Effector memory CD4-positive, alpha-beta T cell (primary cell): ENCODE data around the gene DDIAS.

ENCODE experiments used
- DNase-seq, 3 donors: peaks; one replicate each; pipeline ENCODE4 v3.0.0-alpha.2; 2020
- H3K27ac ChIP-seq: 2 replicates; pipeline ENCODE4 v1.7.0; 2013; ENCODE audit warnings: mild to moderate bottlenecking, low read length, moderate library complexity; ENCODE audit not compliant: insufficient read depth, poor library complexity, severe bottlenecking
- H3K27me3 ChIP-seq: replicated peaks from 2 replicates; pipeline ENCODE4 v1.7.0; 2013; ENCODE audit warnings: mild to moderate bottlenecking, low read length; ENCODE audit not compliant: insufficient read depth, control insufficient read depth, poor library complexity, severe bottlenecking
- H3K36me3 ChIP-seq: 2 replicates; pipeline ENCODE4 v1.7.0; 2013; ENCODE audit warnings: mild to moderate bottlenecking, low read length, moderate library complexity; ENCODE audit not compliant: control insufficient read depth, insufficient read depth
- H3K4me1 ChIP-seq: 2 replicates; pipeline ENCODE4 v1.7.0; 2013; ENCODE audit warnings: low read length, mild to moderate bottlenecking; ENCODE audit not compliant: control insufficient read depth, insufficient read depth, poor library complexity, severe bottlenecking
- H3K4me3 ChIP-seq: 2 replicates; pipeline ENCODE4 v1.7.0; 2013; ENCODE audit warnings: low read length, low read depth, mild to moderate bottlenecking; ENCODE audit not compliant: insufficient read depth, poor library complexity, severe bottlenecking
- H3K9me3 ChIP-seq: 2 replicates; pipeline ENCODE4 v1.7.0; 2013; ENCODE audit warnings: mild to moderate bottlenecking, low read length, moderate library complexity; ENCODE audit not compliant: control insufficient read depth

Gene DDIAS

DNA sequence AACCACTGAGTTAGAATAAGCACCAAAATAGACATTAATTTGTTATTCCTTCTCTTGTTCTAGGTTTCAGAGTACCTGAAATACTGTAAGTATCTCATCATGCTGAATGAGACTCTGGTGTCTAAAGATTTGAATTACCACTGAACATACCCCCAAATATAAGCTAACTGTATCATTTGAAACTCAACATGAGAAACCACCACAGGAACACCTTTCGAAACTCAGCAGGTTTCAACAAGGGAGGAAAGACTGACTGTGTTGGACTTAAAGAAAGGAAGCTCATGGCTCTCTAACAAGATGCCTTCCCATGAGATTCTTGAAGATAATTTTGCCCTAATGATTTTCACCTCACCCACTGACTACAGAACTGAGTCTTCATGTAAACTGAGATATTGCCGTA is 38.3 kb upstream of the DDIAS start:
- no peak overlapping the region for H3K27ac ChIP-seq
- no peak overlapping the region for H3K4me3 ChIP-seq
- H3K4me1 ChIP-seq: no peaks in the 10 kb centered on the region
- H3K36me3 ChIP-seq: no peaks in the 10 kb centered on the region
- no peaks in the 10 kb centered on the region for H3K9me3 ChIP-seq
- H3K27me3 ChIP-seq: no peaks in the 10 kb centered on the region
- no peak for DNase-seq

DNA sequence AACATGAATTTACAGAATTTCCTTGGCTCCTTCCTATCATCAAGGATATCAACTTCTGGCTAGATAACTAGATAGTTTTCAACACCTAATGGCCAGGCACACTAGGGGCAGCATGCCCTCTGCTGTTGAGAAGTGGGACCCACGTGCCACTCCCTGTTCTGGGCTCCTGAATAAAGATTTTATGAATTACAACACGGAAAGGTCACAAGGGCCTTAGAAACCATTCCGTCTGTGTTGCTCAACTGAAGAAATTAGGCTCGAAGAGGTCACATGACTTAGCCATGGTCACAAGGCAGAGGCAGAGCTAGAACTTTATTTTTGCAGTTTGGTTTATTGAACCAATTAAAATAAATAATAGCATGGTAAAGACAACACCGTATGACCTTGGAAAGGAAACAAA is 37.3 kb upstream of the DDIAS start:
- Histone ChIP-seq H3K4me3 (no peak overlapping the region), H3K9me3 (no peaks in the 10 kb centered on the region), H3K27me3 (no peaks in the 10 kb centered on the region), H3K27ac (no peak overlapping the region), H3K4me1 (no peaks in the 10 kb centered on the region), H3K36me3 (no peaks in the 10 kb centered on the region)
- no peak for DNase-seq

DNA sequence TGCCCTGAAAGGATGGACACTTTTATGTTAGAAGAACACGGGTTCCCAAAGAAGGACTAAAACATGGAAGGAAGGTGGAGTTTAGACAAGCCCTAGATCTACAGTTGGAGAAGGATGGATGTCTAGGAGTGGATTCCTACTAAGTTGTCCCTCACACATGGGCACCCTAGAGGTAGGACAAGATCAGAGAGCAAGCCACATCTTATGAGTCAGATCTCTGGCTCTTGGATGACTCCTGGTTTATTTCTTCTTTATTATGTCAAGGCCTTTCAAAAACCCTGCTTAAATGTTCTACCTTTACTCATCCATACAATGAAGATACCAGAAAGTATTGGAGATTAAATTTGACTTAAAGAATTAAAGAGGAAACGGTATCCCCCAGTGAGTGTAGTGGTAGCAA is 35.7 kb upstream of the DDIAS start:
- no peak overlapping the region for H3K4me3 ChIP-seq
- H3K4me1 ChIP-seq: no peaks in the 10 kb centered on the region
- no peaks in the 10 kb centered on the region for H3K36me3 ChIP-seq
- no peak overlapping the region for H3K27ac ChIP-seq
- no peaks in the 10 kb centered on the region for H3K27me3 ChIP-seq
- no peaks in the 10 kb centered on the region for H3K9me3 ChIP-seq
- DNase-seq: no peak

DNA sequence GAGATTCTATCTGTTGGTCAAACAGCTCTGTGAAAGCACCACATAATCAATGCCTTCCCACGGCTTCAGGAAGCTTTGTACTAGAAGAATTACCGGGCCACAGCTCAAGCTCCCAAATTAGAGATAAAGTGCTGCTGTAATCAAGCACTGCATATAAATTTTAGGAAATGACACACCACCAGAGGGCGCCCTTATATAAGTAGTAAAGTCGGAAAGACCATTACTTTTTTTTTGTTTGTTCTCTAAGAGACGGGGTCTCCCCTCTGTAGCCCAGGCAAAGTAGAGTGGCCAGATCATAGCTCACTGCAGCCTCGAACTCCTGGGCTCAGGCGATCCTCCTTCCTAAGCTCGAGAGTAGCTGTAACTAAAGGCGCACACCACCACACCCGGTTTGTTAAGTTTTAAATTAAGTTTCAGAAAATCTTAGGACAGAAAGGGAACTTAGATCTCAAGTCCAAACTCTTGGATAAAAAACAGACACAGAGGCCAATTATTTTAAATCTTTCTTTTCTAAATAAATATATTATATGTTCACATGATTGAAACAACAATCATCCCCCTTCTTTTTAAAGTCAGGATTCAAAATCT is 33.9 kb upstream of the DDIAS start:
- H3K4me3 ChIP-seq: no peak overlapping the region
- H3K27ac ChIP-seq: no peak overlapping the region
- DNase-seq: peak; percentile 17 to 68 (median 36)
- H3K36me3 ChIP-seq: no peaks in the 10 kb centered on the region
- peaks cover under 1% of the 10 kb centered on the region for H3K4me1 ChIP-seq
- H3K9me3 ChIP-seq: no peaks in the 10 kb centered on the region
- no peaks in the 10 kb centered on the region for H3K27me3 ChIP-seq

DNA sequence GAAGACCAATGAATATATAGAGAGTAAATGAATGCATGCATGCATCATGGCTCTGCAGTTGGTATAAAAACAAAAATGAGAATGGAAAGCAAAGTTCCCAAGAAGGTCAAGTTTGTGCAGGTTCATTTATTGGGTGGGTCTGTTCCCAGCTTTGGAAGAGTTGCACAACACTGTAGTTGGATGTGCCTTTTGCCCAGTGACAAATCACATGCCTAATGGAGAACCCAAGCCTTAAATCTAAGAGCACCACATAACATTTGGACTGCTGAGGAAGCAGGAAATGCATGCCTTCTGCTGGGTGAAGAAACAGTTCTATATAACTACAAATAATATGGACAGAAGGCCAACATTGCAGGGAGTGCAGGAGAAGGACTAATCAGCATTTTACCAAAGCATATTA is 31.9 kb upstream of the DDIAS start:
- Histone ChIP-seq H3K36me3 (no peaks in the 10 kb centered on the region), H3K27me3 (no peaks in the 10 kb centered on the region), H3K9me3 (no peaks in the 10 kb centered on the region), H3K27ac (no peak overlapping the region), H3K4me1 (peaks cover 16% of the 10 kb centered on the region), H3K4me3 (no peak overlapping the region)
- no peak for DNase-seq

DNA sequence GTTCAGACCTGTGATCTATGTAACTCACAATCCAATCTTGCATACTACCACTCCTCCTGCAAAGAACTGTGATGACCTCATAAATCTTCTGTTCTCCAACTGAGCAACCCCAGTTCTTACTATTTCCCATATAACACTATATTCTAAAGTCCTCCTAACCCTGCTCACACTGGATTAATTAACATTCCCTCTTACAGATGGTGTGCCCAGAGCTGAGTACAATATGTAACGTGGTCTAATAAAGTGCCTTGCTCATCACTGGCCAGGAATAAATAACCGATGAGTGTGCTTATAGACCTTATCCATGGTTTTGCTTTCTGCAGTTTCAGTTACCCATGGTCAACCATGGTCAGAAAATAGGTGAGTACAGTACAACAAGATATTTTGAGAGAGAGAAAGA is 29.9 kb upstream of the DDIAS start:
- Histone ChIP-seq H3K27ac (no peak overlapping the region), H3K36me3 (no peaks in the 10 kb centered on the region), H3K9me3 (no peaks in the 10 kb centered on the region), H3K27me3 (no peaks in the 10 kb centered on the region), H3K4me3 (no peak overlapping the region), H3K4me1 (peaks cover 16% of the 10 kb centered on the region)
- no peak for DNase-seq

DNA sequence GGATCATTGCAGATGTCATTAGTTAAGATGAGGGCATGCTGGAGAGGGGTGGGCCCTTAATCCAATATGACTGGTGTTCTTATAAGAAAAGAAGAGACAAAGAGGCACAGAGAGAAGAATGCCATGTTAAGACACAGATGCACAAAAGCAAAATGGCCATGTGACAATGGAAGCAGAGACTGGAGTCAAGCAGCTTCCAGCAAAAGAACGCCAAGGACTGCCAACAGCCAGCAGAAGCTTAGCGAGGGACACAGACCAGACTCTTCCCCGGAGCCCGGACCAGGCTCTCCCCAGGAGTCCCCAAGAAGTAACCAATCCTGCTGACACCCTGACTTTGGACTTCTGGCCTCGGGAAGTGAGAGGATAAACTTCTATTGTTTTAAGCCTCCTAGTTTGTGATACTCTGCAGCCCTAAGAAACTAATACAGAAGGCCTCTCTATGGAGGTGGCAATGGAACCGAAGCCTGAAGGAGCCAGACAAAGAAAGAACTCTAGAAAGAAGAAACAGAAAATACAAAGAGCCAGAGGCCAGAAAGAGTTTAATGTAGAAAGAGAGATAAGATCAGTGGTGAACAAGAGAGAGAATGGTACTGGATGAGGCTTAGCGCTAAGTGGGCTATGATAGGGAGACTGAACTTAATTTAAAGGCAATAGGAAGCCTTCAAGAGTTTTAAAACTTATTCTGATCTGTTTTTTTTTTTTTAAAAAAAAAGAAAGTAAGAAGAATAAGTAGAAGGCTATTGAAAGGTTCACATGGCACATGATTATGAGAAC is 29.0 kb upstream of the DDIAS start:
- Histone ChIP-seq H3K4me1 (peaks cover 16% of the 10 kb centered on the region), H3K9me3 (no peaks in the 10 kb centered on the region), H3K27ac (no peak overlapping the region), H3K36me3 (no peaks in the 10 kb centered on the region), H3K4me3 (no peak overlapping the region), H3K27me3 (no peaks in the 10 kb centered on the region)
- DNase-seq: no peak

DNA sequence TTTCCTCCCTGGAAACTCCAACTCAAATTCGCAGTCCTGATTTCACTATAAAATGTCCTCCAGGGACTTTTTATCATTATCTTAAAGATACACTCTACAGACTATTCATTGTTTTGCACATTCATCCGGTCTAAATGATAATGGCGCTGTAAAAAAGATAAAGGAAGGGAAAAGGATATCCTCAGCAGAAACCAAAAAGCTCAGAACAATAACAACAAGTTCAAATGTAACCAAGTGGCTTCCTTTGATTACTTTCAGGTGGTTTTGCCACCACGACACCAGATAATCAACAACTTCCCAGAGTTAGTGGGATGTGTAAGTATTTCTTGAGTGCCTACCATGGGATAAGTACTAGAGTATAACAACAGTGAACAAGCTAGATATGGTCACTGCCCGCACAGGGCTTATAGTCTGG is 27.6 kb upstream of the DDIAS start:
- peak overlapping the region; percentile 7 for H3K4me3 ChIP-seq
- no peak for DNase-seq
- no peaks in the 10 kb centered on the region for H3K27me3 ChIP-seq
- H3K9me3 ChIP-seq: no peaks in the 10 kb centered on the region
- no peaks in the 10 kb centered on the region for H3K36me3 ChIP-seq
- H3K27ac ChIP-seq: no peak overlapping the region
- H3K4me1 ChIP-seq: peaks cover 16% of the 10 kb centered on the region

DNA sequence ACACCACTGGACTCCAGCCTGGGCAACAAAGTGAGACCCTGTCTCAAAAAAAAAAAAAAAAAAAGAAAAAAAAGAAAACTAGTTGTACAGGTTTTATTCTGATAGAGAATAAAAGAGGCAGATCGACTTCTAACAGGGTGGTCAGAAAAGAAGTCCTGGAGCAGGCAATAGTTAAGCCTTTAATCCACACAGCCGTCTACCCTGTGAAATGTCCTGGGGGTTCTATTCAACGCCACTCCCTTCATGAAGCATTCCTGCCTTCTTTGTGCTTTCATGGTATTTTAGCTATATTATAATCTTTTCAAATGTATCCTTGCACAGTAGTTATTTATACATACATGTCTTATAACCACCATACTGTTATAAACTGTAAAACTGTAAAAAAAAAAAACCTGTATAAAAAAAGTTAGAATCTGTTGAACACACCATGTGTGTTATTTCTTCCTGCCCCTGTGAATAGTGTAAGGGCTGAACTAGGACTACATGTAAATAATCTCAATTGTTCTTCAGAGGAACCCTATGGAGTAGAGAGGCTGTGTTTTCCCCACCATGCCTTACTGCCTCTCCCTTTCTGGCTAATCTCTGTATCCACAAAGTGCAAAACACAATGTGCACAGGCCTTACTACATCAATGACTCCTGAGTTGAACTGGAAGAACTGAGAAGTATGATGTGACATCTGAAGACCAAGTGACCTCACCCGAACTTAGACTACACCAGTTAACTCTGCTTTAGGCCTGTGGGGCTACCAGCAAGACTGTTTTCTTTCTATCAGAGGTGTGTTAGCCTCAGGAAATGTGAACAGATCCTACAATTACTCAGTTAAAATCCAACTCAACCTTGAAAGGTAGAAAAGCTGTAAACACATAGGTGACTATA is 26.7 kb upstream of the DDIAS start:
- DNase-seq: no peak
- no peaks in the 10 kb centered on the region for H3K36me3 ChIP-seq
- peaks cover 16% of the 10 kb centered on the region for H3K4me1 ChIP-seq

DNA sequence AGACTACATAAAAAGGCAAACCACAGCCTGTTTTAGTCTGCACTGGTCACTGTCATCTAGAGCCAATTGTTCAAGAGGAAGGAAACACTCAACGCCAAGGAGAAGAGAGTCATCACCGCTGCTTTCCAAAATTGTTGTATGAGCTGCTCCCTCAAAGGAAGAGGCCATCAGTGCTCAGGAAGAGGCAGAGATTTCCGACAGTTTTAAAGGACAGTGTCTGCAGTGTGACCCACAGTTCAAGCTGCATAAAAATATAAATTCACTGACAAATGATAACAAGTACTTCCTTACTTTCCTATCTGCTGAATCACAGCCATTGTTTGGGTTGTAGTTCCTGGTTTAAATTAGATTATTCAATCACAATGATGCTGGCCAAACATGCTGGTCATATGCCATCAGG is 17.7 kb upstream of the DDIAS start:
- no peaks in the 10 kb centered on the region for H3K4me1 ChIP-seq
- no peaks in the 10 kb centered on the region for H3K9me3 ChIP-seq
- no peak overlapping the region for H3K4me3 ChIP-seq
- no peaks in the 10 kb centered on the region for H3K27me3 ChIP-seq
- H3K27ac ChIP-seq: no peak overlapping the region
- DNase-seq: no peak
- H3K36me3 ChIP-seq: peaks cover 3% of the 10 kb centered on the region

More for the DNA sequence above, 26.7 kb upstream of the DDIAS start:
- H3K27ac ChIP-seq: no peak overlapping the region
- H3K27me3 ChIP-seq: no peaks in the 10 kb centered on the region
- H3K9me3 ChIP-seq: no peaks in the 10 kb centered on the region
- H3K4me3 ChIP-seq: no peak overlapping the region
